CD4-positive, alpha-beta T cell (primary cell): ENCODE measurements around the gene MBOAT1. TPM values are rescaled to one million over a fixed set of nuclear protein-coding genes. Genes with fewer than 3 reads are reported as not detected.

ENCODE experiments used
- ATAC-seq: fragments of 200-7000 bp; cut with Tn5 transposase; one replicate; pipeline ENCODE4 v1.10.0; 2022; ENCODE audit warnings: mild to moderate bottlenecking; ENCODE audit not compliant: poor library complexity
- CTCF ChIA-PET: fragments of 350-600 bp; sonication (Branson Sonifier 250); formaldehyde crosslinking; loops from one replicate; lab custom pipeline; 2021; ENCODE audit warnings: antibody characterized with exemption, inconsistent platforms; lab: Charles Lee
- POLR2A ChIA-PET: fragments of 350-600 bp; sonication (Branson Sonifier 250); formaldehyde crosslinking; loops from one replicate; lab custom pipeline; 2021; ENCODE audit warnings: antibody characterized with exemption, inconsistent platforms; lab: Charles Lee
- DNase-seq, 14 experiments: peaks; one replicate each; pipeline ENCODE4 v3.0.0-alpha.2; 2013 to 2020; ENCODE audit warnings: mixed read lengths in 2 of 14
- H3K27ac ChIP-seq, 2 donors: one replicate each; pipeline versions ENCODE4 v1.5.1 to v1.7.0; 2013; ENCODE audit warnings: low read length in 2 of 2, low read depth in 1 of 2, mild to moderate bottlenecking in 1 of 2
- H3K27me3 ChIP-seq, 2 experiments: 1 replicate in 1 of 2; 2 replicates in 1 of 2; pipeline versions ENCODE4 v1.6.1 to v1.7.0; 2013; ENCODE audit warnings: low read length in 2 of 2, control low read depth in 1 of 2, mild to moderate bottlenecking in 1 of 2, moderate library complexity in 1 of 2; ENCODE audit not compliant: insufficient read depth in 2 of 2, control insufficient read depth in 1 of 2
- H3K36me3 ChIP-seq: one replicate; pipeline ENCODE4 v1.6.1; 2013; ENCODE audit warnings: low read length, control low read depth; ENCODE audit not compliant: insufficient read depth
- H3K4me1 ChIP-seq: one replicate; pipeline ENCODE4 v1.6.1; 2013; ENCODE audit warnings: low read length, control low read depth; ENCODE audit not compliant: insufficient read depth
- H3K4me3 ChIP-seq: one replicate; pipeline ENCODE4 v1.5.1; 2013; ENCODE audit warnings: mild to moderate bottlenecking, low read length, moderate library complexity
- H3K9me3 ChIP-seq, 2 experiments: 1 replicate in 1 of 2; 2 replicates in 1 of 2; pipeline versions ENCODE4 v1.6.1 to v1.7.0; 2013; ENCODE audit warnings: low read length in 2 of 2, mild to moderate bottlenecking in 2 of 2, control low read depth in 1 of 2, moderate library complexity in 1 of 2; ENCODE audit not compliant: control insufficient read depth in 1 of 2, insufficient read depth in 1 of 2
- H3K27ac Mint-ChIP-seq: one replicate; pipeline ENCODE4 v1.8.0; 2020; ENCODE audit warnings: mixed read lengths
- H3K27me3 Mint-ChIP-seq: one replicate; pipeline ENCODE4 v1.8.0; 2021; ENCODE audit warnings: mixed read lengths
- H3K36me3 Mint-ChIP-seq: one replicate; pipeline ENCODE4 v1.8.0; 2021; ENCODE audit warnings: low read depth, mixed read lengths
- H3K4me1 Mint-ChIP-seq: one replicate; pipeline ENCODE4 v1.8.0; 2021; ENCODE audit warnings: low read depth, mixed read lengths
- H3K4me3 Mint-ChIP-seq: one replicate; pipeline ENCODE4 v1.8.0; 2020; ENCODE audit warnings: mild to moderate bottlenecking, mixed read lengths
- H3K9me3 Mint-ChIP-seq: one replicate; pipeline ENCODE4 v1.8.0; 2020; ENCODE audit warnings: mixed read lengths
- CTCF ChIP-seq: fragments of 200-600 bp; IDR thresholded peaks from one replicate; pipeline ENCODE4 v1.8.0; 2022; ENCODE audit warnings: antibody characterized with exemption, mild to moderate bottlenecking
- intact Hi-C, 2 experiments: fragments of 100-400 bp; cut with DNase I in 1 of 2; cut with micrococcal nuclease in 1 of 2; formaldehyde crosslinking; loops; one replicate each; pipeline versions ENCODE4 v1.15.1 to v1.9.0; 2023 to 2025; cut with DNase I, micrococcal nuclease
- total RNA-seq, 174 experiments: library from RNA in 2 of 174; stranded (reverse) in 2 of 174; gene quantifications; one replicate each; pipeline ENCODE4 v1.2.3 and lab custom pipeline; 2021 to 2026

MBOAT1 gene
- total RNA-seq, 2 experiments from 2014 or later: 17.2 to 18.5 TPM

- Histone ChIP-seq H3K27ac (no peak overlapping the region), H3K4me1 (no peaks in the 10 kb centered on the region), H3K27me3 (no peaks in the 10 kb centered on the region), H3K4me3 (no peak overlapping the region), H3K36me3 (peaks cover 7% of the 10 kb centered on the region), H3K9me3 (no peaks in the 10 kb centered on the region)
- intact Hi-C loops: no loop called here
- H3K9me3 Mint-ChIP-seq: no peaks in the 10 kb centered on the region
- DNase-seq: no peak
- H3K4me3 Mint-ChIP-seq: no peak overlapping the region
- POLR2A ChIA-PET: no interaction called here
- peaks cover 13% of the 10 kb centered on the region for H3K4me1 Mint-ChIP-seq
- H3K27me3 Mint-ChIP-seq: no peaks in the 10 kb centered on the region
- H3K27ac Mint-ChIP-seq: no peak overlapping the region
- CTCF ChIA-PET: interaction anchor here (0.7 kb wide), 1 partner anchor 16 kb away, joined by 3 read pairs; no protein-coding TSS in a partner anchor
- ATAC-seq: no peak
- peaks cover 45% of the 10 kb centered on the region for H3K36me3 Mint-ChIP-seq
- TF ChIP-seq CTCF: no peak
Measured at GRCh38 chr6:20134613-20135012, 77.7 kb downstream of the MBOAT1 start.

- H3K36me3 Mint-ChIP-seq: peaks cover 50% of the 10 kb centered on the region
- POLR2A ChIA-PET: no interaction called here
- no peak for ATAC-seq
- Histone ChIP-seq H3K36me3 (peaks cover 8% of the 10 kb centered on the region), H3K27ac (no peak overlapping the region), H3K4me3 (no peak overlapping the region), H3K9me3 (no peaks in the 10 kb centered on the region), H3K27me3 (no peaks in the 10 kb centered on the region), H3K4me1 (peaks cover 4% of the 10 kb centered on the region)
- H3K27ac Mint-ChIP-seq: no peak overlapping the region
- DNase-seq: no peak
- CTCF ChIA-PET: no interaction called here
- peaks cover 10% of the 10 kb centered on the region for H3K4me1 Mint-ChIP-seq
- no peaks in the 10 kb centered on the region for H3K9me3 Mint-ChIP-seq
- no peak for TF ChIP-seq CTCF
- intact Hi-C loops: loop anchor here in 1 of 2 experiments (5.0 kb wide), 2 partner anchors 83 to 1807 kb away; partner anchors contain the start of gene MBOAT1
- H3K4me3 Mint-ChIP-seq: no peak overlapping the region
- no peaks in the 10 kb centered on the region for H3K27me3 Mint-ChIP-seq
Measured at GRCh38 chr6:20129290-20130088, 82.8 kb downstream of the MBOAT1 start.

GRCh38 chr6:20128018-20128417, 84.3 kb downstream of the MBOAT1 start:
- no peak overlapping the region for H3K27ac Mint-ChIP-seq

More at GRCh38 chr6:20128018-20128417, 84.3 kb downstream of the MBOAT1 start:
- no peaks in the 10 kb centered on the region for H3K27me3 ChIP-seq
- no peak for ATAC-seq
- H3K9me3 ChIP-seq: no peaks in the 10 kb centered on the region
- no peak overlapping the region for H3K27ac ChIP-seq
- peaks cover 57% of the 10 kb centered on the region for H3K36me3 Mint-ChIP-seq
- H3K36me3 ChIP-seq: peaks cover 18% of the 10 kb centered on the region
- H3K27me3 Mint-ChIP-seq: no peaks in the 10 kb centered on the region
- peaks cover 10% of the 10 kb centered on the region for H3K4me1 Mint-ChIP-seq
- no peak for DNase-seq
- peaks cover 4% of the 10 kb centered on the region for H3K4me1 ChIP-seq
- CTCF ChIA-PET: no interaction called here
- no peak overlapping the region for H3K4me3 ChIP-seq
- POLR2A ChIA-PET: no interaction called here
- TF ChIP-seq CTCF: no peak
- intact Hi-C loops: loop anchor here in 1 of 2 experiments (5.0 kb wide), 2 partner anchors 84 to 1806 kb away; partner anchors contain the start of gene MBOAT1
- no peak overlapping the region for H3K4me3 Mint-ChIP-seq
- H3K9me3 Mint-ChIP-seq: no peaks in the 10 kb centered on the region
